BJ (cell line): ENCODE results near the gene SPCS3. TPM values are rescaled to one million over a fixed set of nuclear protein-coding genes. Genes with fewer than 3 reads are reported as not detected.

ENCODE experiments used
- CTCF ChIA-PET: fragments of 350-600 bp; formaldehyde crosslinking; extraction: SDS; loops from one replicate; lab custom pipeline; 2021; ENCODE audit warnings: antibody characterized with exemption, inconsistent platforms; lab: Yijun Ruan, JAX
- POLR2A ChIA-PET: fragments of 300-600 bp; sonication (Branson Sonifier 250); formaldehyde crosslinking; extraction: SDS; loops from one replicate; lab custom pipeline; 2021; ENCODE audit warnings: antibody characterized with exemption; lab: Charles Lee
- DNase-seq: peaks from one replicate; pipeline ENCODE4 v3.0.0-alpha.2; 2011; ENCODE audit warnings: low read depth
- H3K27me3 ChIP-seq: 2 replicates; pipeline ENCODE4 v1.6.0; 2011; ENCODE audit warnings: low read length; ENCODE audit not compliant: control insufficient read depth, insufficient read depth
- H3K36me3 ChIP-seq: 2 replicates; pipeline ENCODE4 v1.5.1; 2011; ENCODE audit warnings: low read length; ENCODE audit not compliant: control insufficient read depth, insufficient read depth
- H3K4me3 ChIP-seq: 2 replicates; pipeline ENCODE4 v1.5.1; 2011; ENCODE audit warnings: low read depth, mild to moderate bottlenecking, control low read depth, low read length
- polyA plus RNA-seq: library from polyadenylated mRNA; depleted of rRNA; stranded (reverse); fragments of >200 nt; gene quantifications from 2 replicates; pipeline ENCODE4 v1.2.3, GENCODE V29; 2011
- TF ChIP-seq, protein P1 (sequence below): IDR thresholded peaks from 2 replicates; pipeline ENCODE4 v1.5.1; 2011; ENCODE audit warnings: low read depth, mild to moderate bottlenecking, control low read depth, inconsistent platforms, low read length, moderate library complexity; ENCODE audit not compliant: insufficient read depth

Gene SPCS3
- polyA plus RNA-seq, 1 experiment: 55.3 TPM

DNA sequence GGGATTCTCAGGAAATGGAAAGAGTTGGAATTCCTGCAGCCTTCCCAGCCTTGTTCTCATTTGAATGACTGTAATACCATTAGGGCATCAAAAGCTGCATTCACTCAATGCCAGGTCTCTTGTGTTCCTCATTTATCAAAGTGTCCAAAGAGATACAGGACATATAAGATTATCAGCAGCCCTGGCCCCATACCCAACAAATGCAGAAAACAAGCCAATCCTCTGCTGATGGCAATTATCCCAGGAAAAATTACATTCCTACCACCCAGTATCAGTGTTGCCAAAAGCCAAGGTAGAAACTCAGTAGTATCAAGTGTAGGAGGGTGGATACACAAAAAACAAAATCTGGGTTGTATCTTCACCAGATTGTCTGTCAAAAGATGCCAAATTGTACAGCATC, 32.2 kb upstream of the SPCS3 start:
- ChIA-PET CTCF (no interaction called here), POLR2A (no interaction called here)
- DNase-seq: no peak

DNA sequence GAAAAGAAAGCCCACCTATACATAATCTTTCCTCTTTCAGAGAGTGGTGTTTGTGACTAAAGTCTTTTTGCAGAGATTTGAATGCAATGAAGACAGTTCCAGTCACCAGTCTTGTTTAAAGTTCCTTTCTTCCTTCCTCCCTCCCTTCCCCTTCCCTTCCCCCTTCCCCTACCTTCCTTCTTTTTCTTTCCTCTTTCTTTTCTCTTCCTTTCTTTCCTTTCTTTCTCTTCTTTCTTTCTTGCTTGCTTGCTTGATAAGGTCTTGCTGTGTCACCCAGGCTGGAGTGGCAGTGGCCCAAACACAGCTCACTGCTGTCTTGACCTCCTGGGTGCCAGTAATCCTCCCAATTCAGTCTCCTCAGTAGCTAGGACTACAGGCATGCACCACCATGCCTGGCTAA, 31.7 kb upstream of the SPCS3 start:
- H3K36me3 ChIP-seq: no peaks in the 10 kb centered on the region
- POLR2A ChIA-PET: no interaction called here
- CTCF ChIA-PET: no interaction called here
- DNase-seq: no peak
- TF ChIP-seq, protein P1, sequence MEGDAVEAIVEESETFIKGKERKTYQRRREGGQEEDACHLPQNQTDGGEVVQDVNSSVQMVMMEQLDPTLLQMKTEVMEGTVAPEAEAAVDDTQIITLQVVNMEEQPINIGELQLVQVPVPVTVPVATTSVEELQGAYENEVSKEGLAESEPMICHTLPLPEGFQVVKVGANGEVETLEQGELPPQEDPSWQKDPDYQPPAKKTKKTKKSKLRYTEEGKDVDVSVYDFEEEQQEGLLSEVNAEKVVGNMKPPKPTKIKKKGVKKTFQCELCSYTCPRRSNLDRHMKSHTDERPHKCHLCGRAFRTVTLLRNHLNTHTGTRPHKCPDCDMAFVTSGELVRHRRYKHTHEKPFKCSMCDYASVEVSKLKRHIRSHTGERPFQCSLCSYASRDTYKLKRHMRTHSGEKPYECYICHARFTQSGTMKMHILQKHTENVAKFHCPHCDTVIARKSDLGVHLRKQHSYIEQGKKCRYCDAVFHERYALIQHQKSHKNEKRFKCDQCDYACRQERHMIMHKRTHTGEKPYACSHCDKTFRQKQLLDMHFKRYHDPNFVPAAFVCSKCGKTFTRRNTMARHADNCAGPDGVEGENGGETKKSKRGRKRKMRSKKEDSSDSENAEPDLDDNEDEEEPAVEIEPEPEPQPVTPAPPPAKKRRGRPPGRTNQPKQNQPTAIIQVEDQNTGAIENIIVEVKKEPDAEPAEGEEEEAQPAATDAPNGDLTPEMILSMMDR: no peak
- no peak overlapping the region for H3K4me3 ChIP-seq
- no peaks in the 10 kb centered on the region; the same call in 1 of the 2 replicates for H3K27me3 ChIP-seq

More for the DNA sequence above, 32.2 kb upstream of the SPCS3 start:
- no peaks in the 10 kb centered on the region for H3K36me3 ChIP-seq
- TF ChIP-seq, protein P1: no peak
- H3K4me3 ChIP-seq: no peak overlapping the region
- no peaks in the 10 kb centered on the region for H3K27me3 ChIP-seq

DNA sequence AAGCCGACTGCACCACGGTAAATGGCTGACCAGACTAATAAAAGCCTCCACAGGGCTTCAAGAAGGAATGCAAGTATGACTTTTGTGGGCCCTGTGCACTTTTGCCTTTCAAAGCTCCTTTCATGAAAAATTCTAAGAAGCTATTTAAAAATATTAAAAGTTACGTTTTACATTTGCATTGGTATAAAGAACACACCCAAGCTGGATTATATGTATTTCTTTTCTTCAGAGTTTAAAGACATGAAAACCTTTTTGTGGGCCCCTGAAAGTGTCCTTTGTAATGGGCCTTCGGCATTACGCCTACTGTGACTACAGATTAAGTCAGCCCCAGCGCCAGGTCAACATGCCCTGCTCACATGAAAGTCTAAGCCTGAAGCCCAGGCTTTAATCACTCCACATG, 30.2 kb upstream of the SPCS3 start:
- TF ChIP-seq, protein P1: no peak
- DNase-seq: no peak
- H3K27me3 ChIP-seq: no peaks in the 10 kb centered on the region; the same call in 1 of the 2 replicates
- ChIA-PET CTCF (interaction anchor here (1.3 to 1.4 kb wide), 2 partner anchors 12 to 16 kb away, joined by 3 to 5 read pairs; no protein-coding TSS in a partner anchor), POLR2A (no interaction called here)
- no peak overlapping the region for H3K4me3 ChIP-seq
- no peaks in the 10 kb centered on the region for H3K36me3 ChIP-seq

DNA sequence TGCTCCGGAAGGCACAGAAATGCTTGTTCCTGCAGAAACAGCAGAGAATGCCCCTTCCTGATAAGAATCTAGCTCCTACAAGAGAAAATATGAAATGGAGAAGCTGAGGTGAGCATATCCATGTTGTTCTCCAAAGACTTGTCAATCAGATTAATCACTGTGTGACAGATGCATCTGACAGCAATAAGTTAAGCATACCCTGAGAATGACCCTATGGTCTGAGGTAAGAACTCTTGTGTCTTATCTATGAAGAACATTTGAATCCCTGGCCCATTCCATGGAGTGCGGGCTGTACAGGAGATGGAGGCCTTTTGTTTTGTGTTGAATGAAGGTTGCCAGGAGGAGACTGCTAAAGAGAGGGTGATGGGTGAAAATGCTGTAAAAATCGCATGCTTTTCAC, 29.2 kb upstream of the SPCS3 start:
- TF ChIP-seq, protein P1: no peak
- Histone ChIP-seq H3K36me3 (no peaks in the 10 kb centered on the region), H3K27me3 (no peaks in the 10 kb centered on the region; the same call in 1 of the 2 replicates), H3K4me3 (no peak overlapping the region)
- CTCF ChIA-PET: no interaction called here
- POLR2A ChIA-PET: no interaction called here
- no peak for DNase-seq

DNA sequence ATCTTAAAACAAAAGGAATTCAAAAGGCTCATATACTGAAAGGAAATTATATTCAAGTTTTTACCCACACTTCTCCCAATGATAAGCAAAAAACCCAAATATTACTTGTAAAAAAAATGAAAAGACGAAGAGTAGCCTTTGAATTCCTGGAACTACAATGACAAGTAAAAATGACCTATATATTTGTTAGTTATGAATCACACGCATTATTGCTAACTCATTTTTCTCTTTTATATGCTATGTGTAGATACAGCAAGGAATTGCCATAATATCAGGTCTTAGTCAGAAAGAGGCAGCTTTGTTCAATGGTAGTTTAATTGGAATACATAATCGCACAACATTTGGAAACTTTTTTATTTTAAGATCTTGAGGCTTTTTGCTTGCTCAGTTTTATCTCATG, 28.0 kb upstream of the SPCS3 start:
- no peaks in the 10 kb centered on the region for H3K36me3 ChIP-seq
- no peaks in the 10 kb centered on the region; the same call in 1 of the 2 replicates for H3K27me3 ChIP-seq
- CTCF ChIA-PET: no interaction called here
- H3K4me3 ChIP-seq: no peak overlapping the region
- POLR2A ChIA-PET: no interaction called here
- DNase-seq: no peak
- TF ChIP-seq, protein P1: no peak
